Testis (tissue), 3 donors: ENCODE data around the gene NLRP1. TPM values are rescaled to one million over a fixed set of nuclear protein-coding genes. Genes with fewer than 3 reads are reported as not detected.

Source experiments
- DNase-seq: peaks from one replicate; pipeline ENCODE4 v3.0.0-alpha.2; 2019
- H3K27ac ChIP-seq, 2 donors: fragments of 200-600 bp; sonication (generic); one replicate each; pipeline ENCODE4 v1.5.1; 2019
- H3K27me3 ChIP-seq: fragments of 200-600 bp; sonication (generic); one replicate; pipeline ENCODE4 v1.5.1; 2019
- H3K36me3 ChIP-seq: fragments of 200-600 bp; sonication (generic); one replicate; pipeline ENCODE4 v1.5.1; 2017; ENCODE audit warnings: low read depth; ENCODE audit errors: missing control alignments
- H3K4me1 ChIP-seq: fragments of 200-600 bp; sonication (generic); one replicate; pipeline ENCODE4 v1.5.1; 2019
- H3K4me3 ChIP-seq, 2 donors: fragments of 200-600 bp; sonication (generic); one replicate each; pipeline ENCODE4 v1.5.1; 2017 to 2019
- H3K9me3 ChIP-seq: fragments of 200-600 bp; sonication (generic); one replicate; pipeline ENCODE4 v1.5.1; 2017
- CTCF ChIP-seq, 3 experiments: fragments of 450-650 bp in 2 of 3; fragments of 200-600 bp in 1 of 3; sonication (generic) in 1 of 3; IDR thresholded peaks; one replicate each; pipeline ENCODE4 v1.5.1; 2016 to 2019; ENCODE audit warnings: antibody characterized with exemption in 3 of 3, mild to moderate bottlenecking in 2 of 3, moderate library complexity in 1 of 3
- POLR2A ChIP-seq: fragments of 450-650 bp; IDR thresholded peaks from one replicate; pipeline ENCODE4 v1.6.1; 2017; ENCODE audit warnings: antibody characterized with exemption, mild to moderate bottlenecking, moderate library complexity
- WGBS, 2 donors: methylation state at CpG; one replicate each; pipeline ENCODE4 v1.1.5; 2018; 5-methylcytosine and 5-hydroxymethylcytosine counted together
- intact Hi-C: fragments of 100-400 bp; cut with DNase I; formaldehyde crosslinking; loops from one replicate; pipeline ENCODE4 v1.15.1; 2023; ENCODE audit warnings: low total_unique reads
- polyA plus RNA-seq: library from polyadenylated mRNA; stranded (reverse); fragments of 350-450 nt; fragmentation: Illumina TruSeq; extraction: RNeasy Lipid Tissue Mini Kit (QIAGEN cat#74804); gene quantifications from one replicate; pipeline ENCODE4 v1.2.3, GENCODE V29; 2014; ENCODE audit warnings: low read depth, low replicate concordance; ENCODE audit not compliant: insufficient read depth
- total RNA-seq, 2 donors: library from RNA; depleted of rRNA; stranded (reverse); fragments of >200 nt; gene quantifications; one replicate each; pipeline ENCODE4 v1.2.3, GENCODE V29; 2016

The NLRP1 gene
- total and polyA plus RNA-seq, 3 donors from 2014 or later, result 35.4 to 68.5 (median 39.0) TPM

GRCh38 chr17:5478992-5479391 lies 105.3 kb downstream of the NLRP1 start:
- no peak for DNase-seq
- WGBS, 2 donors, result 92 to 96% methylated on average over 4 of the region's 4 CpGs
- intact Hi-C loops, result no loop called here
- Histone ChIP-seq H3K27me3 (no peaks in the 10 kb centered on the region), H3K4me1 (no peaks in the 10 kb centered on the region), H3K36me3 (no peaks in the 10 kb centered on the region), H3K27ac (no peak overlapping the region), H3K4me3 (no peak overlapping the region), H3K9me3 (no peaks in the 10 kb centered on the region)
- TF ChIP-seq POLR2A (no peak), CTCF (IDR thresholded peaks at IDR 0.05) (no peak)

GRCh38 chr17:5473906-5474305 lies 110.4 kb downstream of the NLRP1 start:
- no peak overlapping the region for H3K4me3 ChIP-seq
- H3K27ac ChIP-seq, result no peak overlapping the region
- 83 to 93% methylated on average over 2 of the region's 2 CpGs for WGBS, 2 donors
- DNase-seq, result no peak
- no peaks in the 10 kb centered on the region for H3K4me1 ChIP-seq
- no peaks in the 10 kb centered on the region for H3K36me3 ChIP-seq
- no peaks in the 10 kb centered on the region for H3K9me3 ChIP-seq
- no peak for TF ChIP-seq POLR2A
- intact Hi-C loops, result no loop called here
- no peaks in the 10 kb centered on the region for H3K27me3 ChIP-seq

GRCh38 chr17:5472511-5472910 lies 111.8 kb downstream of the NLRP1 start:
- Histone ChIP-seq H3K27ac (no peak overlapping the region), H3K27me3 (no peaks in the 10 kb centered on the region), H3K4me3 (no peak overlapping the region), H3K36me3 (no peaks in the 10 kb centered on the region), H3K9me3 (no peaks in the 10 kb centered on the region), H3K4me1 (peaks cover 3% of the 10 kb centered on the region)
- DNase-seq, result no peak
- TF ChIP-seq POLR2A (no peak), CTCF (IDR thresholded peaks at IDR 0.05) (no peak)
- intact Hi-C loops, result no loop called here
- 81 to 84% methylated on average over 3 of the region's 3 CpGs for WGBS, 2 donors

- Histone ChIP-seq H3K9me3 (no peaks in the 10 kb centered on the region), H3K4me1 (peaks cover 10% of the 10 kb centered on the region), H3K27me3 (no peaks in the 10 kb centered on the region), H3K36me3 (no peaks in the 10 kb centered on the region), H3K4me3 (peak overlapping the region; percentile 81 to 85), H3K27ac (no peak overlapping the region)
- intact Hi-C loops, result no loop called here
- TF ChIP-seq POLR2A, result no peak
- TF ChIP-seq CTCF (IDR thresholded peaks at IDR 0.05), result no peak
- WGBS, 2 donors, result 0% methylated on average over 16 to 17 of the region's 17 CpGs
- DNase-seq, result peak; percentile 21
These were observed 116.2 kb downstream of the NLRP1 start for GRCh38 chr17:5468075-5468473.

- no peak for DNase-seq
- TF ChIP-seq CTCF (IDR thresholded peaks at IDR 0.05), result no peak
- TF ChIP-seq POLR2A, result no peak
- WGBS, 2 donors, result 3% methylated on average over 8 of the region's 8 CpGs
- Histone ChIP-seq H3K27me3 (no peaks in the 10 kb centered on the region), H3K36me3 (no peaks in the 10 kb centered on the region), H3K9me3 (no peaks in the 10 kb centered on the region), H3K4me1 (peaks cover 10% of the 10 kb centered on the region), H3K4me3 (peak overlapping the region; percentile 81 to 85), H3K27ac (no peak overlapping the region)
- intact Hi-C loops, result no loop called here
These were observed 116.9 kb downstream of the NLRP1 start for GRCh38 chr17:5467416-5467815.
